GM12865 (cell line): ENCODE results near the gene TMEM208.

Experiments
- DNase-seq: peaks from one replicate; pipeline ENCODE4 v3.0.0; 2010; ENCODE audit warnings: low read depth
- H3K4me3 ChIP-seq: 2 replicates; pipeline ENCODE4 v1.5.1; 2011; ENCODE audit warnings: mild to moderate bottlenecking, low read depth, low read length, control low read depth
- TF ChIP-seq, protein P1 (sequence below): IDR thresholded peaks from 2 replicates; pipeline ENCODE4 v1.5.1; 2011; ENCODE audit warnings: low read length, control low read depth, low read depth, inconsistent platforms; ENCODE audit not compliant: insufficient read depth; ENCODE audit errors: missing control alignments

The TMEM208 gene

DNA sequence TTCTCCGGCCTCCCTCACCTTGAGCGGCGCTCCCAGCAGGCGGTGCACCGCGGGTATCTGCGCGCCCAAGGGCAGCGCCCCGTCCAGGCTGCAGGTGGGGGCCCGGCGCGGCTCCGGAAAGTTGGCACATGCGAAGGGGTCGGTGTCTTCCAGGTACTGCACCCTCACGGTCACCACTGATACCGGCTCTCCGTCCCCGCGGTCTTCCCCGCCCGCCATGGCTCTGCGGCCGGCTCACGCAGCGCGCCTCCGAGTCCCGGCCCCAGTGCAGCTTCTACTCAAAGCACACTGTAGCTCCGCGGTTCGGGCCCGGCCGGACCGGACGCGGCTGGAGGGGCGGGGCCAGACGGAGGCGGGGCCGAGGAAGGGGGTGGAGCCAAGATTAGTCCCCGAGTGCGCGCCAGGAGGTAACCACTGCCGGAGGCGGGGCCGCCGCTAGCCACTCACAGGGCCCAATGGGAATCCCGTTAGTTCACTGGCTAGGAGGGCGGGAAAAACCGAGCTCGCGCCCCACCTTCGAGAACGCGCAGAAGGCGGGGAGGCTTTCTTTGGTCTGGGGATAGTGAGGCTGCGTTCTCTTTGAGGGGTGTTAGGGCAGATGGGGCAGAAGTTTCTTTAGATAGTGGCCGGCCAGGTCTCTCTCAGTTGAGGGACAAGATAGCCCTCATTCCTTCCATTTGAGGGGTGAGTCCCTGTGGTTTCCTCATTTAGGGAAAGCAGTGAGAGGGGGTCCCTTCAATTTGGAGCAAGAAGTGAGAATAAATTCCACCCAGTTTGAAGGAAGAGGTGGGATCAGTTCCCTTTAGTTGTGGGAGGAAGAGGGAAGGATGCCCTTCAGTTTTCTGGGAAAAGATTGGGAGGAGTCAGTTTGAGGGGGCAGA is 20.5 kb downstream of the TMEM208 start, which contains the start of gene FHOD1:
TSS of gene FHOD1 (minus strand) at position 290 of the 881 bp plus-strand sequence. CDS start at position 219, 71 bp downstream.
- DNase-seq, result peak; percentile 98
- H3K4me3 ChIP-seq, result peak within 1 kb of the TSS; percentile 86
- TF ChIP-seq, protein P1, sequence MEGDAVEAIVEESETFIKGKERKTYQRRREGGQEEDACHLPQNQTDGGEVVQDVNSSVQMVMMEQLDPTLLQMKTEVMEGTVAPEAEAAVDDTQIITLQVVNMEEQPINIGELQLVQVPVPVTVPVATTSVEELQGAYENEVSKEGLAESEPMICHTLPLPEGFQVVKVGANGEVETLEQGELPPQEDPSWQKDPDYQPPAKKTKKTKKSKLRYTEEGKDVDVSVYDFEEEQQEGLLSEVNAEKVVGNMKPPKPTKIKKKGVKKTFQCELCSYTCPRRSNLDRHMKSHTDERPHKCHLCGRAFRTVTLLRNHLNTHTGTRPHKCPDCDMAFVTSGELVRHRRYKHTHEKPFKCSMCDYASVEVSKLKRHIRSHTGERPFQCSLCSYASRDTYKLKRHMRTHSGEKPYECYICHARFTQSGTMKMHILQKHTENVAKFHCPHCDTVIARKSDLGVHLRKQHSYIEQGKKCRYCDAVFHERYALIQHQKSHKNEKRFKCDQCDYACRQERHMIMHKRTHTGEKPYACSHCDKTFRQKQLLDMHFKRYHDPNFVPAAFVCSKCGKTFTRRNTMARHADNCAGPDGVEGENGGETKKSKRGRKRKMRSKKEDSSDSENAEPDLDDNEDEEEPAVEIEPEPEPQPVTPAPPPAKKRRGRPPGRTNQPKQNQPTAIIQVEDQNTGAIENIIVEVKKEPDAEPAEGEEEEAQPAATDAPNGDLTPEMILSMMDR, result no peak

DNA sequence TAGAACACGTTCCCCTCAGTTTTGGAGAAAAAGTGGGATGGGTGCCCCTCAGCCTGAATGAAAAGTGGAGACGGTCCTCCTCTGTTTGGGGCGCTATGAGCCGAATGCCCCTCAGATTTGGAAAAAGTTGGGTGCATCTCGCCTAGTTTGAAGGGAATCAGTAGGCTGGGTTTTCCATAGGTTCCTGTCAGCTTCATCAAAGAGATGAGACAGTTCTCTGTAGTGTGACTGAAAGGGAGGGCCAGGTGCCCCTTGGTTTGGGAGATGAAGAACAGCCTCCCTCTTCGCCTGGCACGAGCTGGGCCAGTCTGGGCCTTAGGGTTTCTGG is 21.1 kb downstream of the TMEM208 start:
- H3K4me3 ChIP-seq, result peak overlapping the region; percentile 86
- no peak for DNase-seq

DNA sequence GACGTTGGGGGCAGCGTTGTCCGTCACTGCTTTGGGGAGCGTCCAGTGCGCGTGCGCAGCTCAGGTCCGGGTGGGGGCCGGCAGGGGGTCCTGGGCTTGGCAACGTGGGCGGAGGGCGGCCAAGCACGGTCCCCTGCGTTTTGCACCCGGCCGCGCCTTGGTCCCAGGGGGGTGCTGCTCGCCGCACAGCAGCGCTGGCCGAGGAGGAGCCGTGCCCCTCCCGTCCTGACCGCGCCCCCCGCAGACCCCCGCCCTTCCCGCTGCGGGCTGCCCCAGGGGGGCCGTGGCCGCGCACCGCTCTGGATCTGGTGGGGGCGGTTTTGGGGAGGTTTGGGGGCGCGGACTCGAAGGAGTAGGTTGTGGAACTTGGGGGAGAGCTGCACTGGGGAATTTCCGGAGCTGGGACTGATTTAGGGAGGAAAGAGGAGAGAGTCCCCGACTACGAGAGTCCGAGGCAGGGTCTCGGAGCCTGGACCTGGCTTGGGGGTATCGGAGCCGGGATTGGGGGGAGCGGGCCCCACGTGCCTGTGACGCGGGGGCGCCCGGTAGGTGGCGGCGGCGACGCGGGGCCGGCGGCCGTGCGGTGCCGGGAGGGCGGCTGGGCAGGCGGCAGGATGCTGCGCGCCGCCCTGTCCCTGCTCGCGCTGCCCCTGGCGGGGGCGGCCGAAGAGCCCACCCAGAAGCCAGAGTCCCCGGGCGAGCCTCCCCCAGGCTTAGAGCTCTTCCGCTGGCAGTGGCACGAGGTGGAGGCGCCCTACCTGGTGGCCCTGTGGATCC is 21.7 kb downstream of the TMEM208 start, which contains the start of gene SLC9A5:
TSS of gene SLC9A5 (plus strand) at position 579 of the 777 bp plus-strand sequence. CDS start at position 615, 36 bp downstream.
- DNase-seq, result peak; percentile 54
- TF ChIP-seq, protein P1, result no peak
- peak within 1 kb of the TSS; percentile 86 for H3K4me3 ChIP-seq

More for the DNA sequence above, 21.1 kb downstream of the TMEM208 start:
- TF ChIP-seq, protein P1, result no peak

DNA sequence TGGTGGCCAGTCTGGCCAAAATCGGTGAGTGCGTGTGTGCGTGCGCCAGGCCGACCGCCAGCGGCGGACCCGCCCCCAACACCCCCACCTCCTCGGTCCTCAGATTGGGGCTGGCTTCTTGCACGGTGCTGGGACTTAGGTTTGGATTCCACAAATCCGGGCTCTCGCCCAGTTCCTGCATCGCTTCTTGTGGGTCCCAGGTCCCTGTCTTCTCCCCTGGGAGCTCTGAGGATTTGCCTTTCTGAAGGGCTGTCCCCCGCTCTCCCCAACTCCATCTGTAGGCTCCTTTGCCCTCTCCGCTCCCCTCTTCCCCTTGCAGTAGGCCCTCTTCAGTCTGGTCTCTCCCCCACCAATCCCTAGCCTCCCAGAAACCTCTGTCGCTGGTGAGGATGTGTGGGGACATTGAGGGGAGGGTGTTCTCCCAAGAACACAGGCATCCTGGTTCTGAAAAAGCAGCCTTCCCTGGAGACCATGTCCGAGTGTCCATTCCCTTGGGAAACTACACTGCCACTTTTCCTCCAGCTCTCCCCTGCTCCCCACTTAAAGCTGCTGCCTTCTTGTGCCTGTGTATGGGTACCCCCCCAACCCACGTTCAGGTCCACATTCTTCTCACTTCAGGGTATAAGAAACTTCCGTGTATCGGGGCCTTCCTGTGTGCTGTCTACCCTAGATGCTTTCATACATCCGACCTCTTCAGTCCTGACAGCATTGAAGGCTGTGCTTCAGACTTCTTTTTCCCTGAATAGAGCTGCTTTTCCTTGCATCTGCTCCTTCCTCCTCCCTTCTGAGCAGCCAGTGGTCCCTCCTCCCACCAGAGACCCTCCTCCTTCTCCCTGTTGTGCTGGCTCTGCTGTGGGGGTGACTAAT is 22.5 kb downstream of the TMEM208 start:
- DNase-seq, result no peak
- H3K4me3 ChIP-seq, result peak overlapping the region; percentile 86
- TF ChIP-seq, protein P1, result no peak

DNA sequence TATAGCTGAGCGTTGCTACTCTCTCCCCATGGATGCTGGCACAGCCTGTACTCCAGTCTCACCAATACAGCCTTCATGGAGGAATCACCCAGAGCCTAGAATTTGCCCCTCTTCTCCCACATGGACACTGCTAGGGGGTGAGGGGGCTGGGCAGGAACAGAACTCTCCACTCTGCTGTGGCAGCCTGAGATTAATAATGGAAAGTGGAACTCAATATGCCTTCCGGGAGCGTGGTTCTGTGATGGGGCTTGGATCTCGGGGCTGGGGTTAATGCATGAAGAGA is 23.1 kb downstream of the TMEM208 start:
- TF ChIP-seq, protein P1, result no peak
- no peak overlapping the region for H3K4me3 ChIP-seq
- no peak for DNase-seq

DNA sequence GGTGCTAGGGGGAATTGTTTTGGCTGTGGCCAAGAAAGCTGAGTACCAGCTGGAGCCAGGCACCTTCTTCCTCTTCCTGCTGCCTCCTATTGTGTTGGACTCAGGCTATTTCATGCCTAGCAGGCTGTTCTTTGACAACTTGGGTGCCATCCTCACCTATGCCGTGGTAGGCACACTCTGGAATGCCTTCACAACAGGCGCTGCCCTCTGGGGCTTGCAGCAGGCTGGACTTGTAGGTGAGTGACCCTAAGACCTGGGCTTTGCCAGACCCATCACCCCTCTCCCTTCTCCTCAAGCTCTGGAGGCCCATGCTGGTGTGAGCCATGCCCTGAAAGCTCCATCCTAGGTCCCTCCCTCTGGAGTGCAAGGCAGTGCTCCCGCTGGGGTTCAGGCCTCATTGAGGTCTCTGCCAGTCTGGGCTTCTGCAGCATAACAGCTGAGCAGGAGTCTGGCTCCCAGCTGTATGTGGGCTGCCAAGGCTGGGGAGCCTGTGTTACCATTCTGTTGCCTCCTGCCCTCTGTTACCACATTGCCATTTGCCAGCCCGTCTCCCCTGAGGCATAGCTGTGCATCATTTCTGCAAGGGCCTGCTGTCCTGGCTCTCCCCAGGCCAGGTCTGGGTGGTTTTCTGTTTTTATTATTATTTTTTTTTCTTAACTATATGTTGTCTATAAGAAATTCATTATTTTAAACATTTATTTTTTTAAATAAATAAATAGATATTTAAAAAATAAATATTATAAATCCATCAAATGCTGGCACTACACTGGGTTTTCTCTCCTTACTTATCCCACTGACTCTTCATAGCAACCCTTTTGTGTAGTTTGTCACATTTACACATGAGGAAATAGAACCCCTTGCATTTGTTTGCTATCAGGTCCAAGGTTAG is 25.9 kb downstream of the TMEM208 start:
- TF ChIP-seq, protein P1, result no peak
- no peak overlapping the region for H3K4me3 ChIP-seq
- DNase-seq, result no peak
